ENCODE data around the gene TOP1. TPM values are rescaled to one million over a fixed set of nuclear protein-coding genes. Genes with fewer than 3 reads are reported as not detected.

The TOP1 gene
- polyA plus RNA-seq, 12 donors, result 50.6 to 75.8 (median 60.7) TPM; not detected in 1

GRCh38 chr20:41167481-41168253 lies 139.0 kb downstream of the TOP1 start:
- no peak for DNase-seq

- no peak for DNase-seq
Observed at GRCh38 chr20:41168281-41169161, 139.9 kb downstream of the TOP1 start.

- DNase-seq, result no peak
Observed at GRCh38 chr20:41169162-41169690, 140.6 kb downstream of the TOP1 start.

- DNase-seq, result no peak
Observed at GRCh38 chr20:41169791-41170351, 141.2 kb downstream of the TOP1 start.

- DNase-seq, result no peak
Observed at GRCh38 chr20:41170386-41171105, 141.9 kb downstream of the TOP1 start.

GRCh38 chr20:41171736-41172295 lies 143.2 kb downstream of the TOP1 start:
- DNase-seq, result no peak

DNA sequence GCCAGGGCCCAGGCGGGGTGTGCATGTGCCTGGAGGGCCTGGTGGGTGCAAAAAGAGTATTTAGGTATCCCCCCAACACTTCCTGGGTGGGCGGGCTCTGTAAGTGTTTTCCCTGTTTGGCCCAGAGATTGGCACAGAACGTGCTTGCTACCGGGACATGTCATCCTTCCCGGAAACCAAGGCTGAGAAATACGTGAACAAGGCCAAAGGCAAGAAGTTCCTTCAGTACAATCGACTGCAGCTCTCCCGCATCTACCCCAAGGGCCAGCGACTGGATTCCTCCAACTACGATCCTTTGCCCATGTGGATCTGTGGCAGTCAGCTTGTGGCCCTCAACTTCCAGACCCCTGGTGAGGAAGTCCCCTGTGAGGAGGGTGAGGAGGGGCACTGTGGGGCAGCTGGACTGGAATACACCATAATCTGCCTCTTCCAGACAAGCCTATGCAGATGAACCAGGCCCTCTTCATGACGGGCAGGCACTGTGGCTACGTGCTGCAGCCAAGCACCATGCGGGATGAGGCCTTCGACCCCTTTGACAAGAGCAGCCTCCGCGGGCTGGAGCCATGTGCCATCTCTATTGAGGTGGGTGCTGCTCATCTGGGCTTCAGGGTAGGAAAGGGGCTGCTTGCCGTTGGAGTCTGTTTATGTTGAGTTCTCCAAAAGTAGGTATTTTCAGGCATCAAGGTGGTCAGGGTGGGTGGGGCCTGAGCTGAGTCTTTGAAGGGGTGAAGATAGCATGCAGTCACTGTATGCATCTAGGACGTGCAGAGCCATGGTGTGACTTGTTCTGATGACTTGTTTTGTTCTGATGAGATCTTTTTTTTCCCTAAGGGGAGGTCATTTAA lies 143.9 kb downstream of the TOP1 start:
- DNase-seq, result no peak

DNA sequence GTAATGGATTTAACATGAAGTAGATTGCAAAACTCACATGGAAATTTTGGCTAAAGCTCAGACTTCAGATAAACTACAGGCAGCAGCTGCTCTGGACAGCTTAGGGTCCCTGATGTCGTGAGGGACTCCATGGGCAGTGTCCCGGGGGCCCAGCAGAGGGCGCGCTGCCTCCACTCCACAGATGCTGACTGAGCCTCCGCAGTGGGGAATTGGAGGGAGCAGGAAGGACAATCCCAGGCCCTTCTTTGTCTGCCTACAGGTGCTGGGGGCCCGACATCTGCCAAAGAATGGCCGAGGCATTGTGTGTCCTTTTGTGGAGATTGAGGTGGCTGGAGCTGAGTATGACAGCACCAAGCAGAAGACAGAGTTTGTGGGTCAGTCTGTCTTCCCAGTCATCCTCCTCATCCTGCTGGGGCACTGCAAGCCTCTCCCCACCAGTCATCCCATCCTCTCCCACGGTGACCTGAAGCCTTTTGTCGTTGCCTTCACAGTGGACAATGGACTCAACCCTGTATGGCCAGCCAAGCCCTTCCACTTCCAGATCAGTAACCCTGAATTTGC lies 144.6 kb downstream of the TOP1 start:
- DNase-seq, result peak; percentile 85

- DNase-seq, result no peak
Observed at GRCh38 chr20:41173791-41174341, 145.2 kb downstream of the TOP1 start.

Other genes with a start within 250 kb of the TOP1 start
- 100 to 1,000 TPM in 2 of 12 donors, 10 to 100 TPM in 9, not detected in 1; 34.2 to 123 (median 82.0) TPM for gene PLCG1, start 108.7 kb downstream of the TOP1 start, polyA plus RNA-seq (ENCODE audit: insufficient read length in 12 of 12)

Data from muscle of arm (tissue), 12 donors.